ENCODE results near the gene PIK3AP1.

Gene PIK3AP1

DNA sequence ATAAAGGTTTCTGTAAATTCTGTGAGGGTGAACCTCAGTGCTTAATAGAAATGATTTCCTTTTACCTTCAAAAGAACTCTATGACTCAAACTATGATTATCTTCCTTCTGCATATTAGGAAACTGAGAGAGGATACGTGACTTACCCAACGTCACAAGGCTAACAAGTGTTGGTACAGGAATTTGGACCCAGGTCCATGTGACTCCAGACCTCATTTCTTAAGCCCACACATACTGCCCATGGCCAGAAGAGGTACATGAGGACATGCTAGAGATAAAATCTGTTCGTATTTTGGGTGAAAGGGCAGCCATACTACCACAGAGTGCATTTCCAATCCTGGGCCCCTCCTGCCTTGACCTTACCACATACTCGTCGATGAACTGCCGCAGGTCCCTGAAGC is 72.0 kb downstream of the PIK3AP1 start:
- Histone ChIP-seq H3K4me1 (ENCODE audit: insufficient read depth, low read length) (no peaks in the 10 kb centered on the region), H3K9me3 (ENCODE audit: low read length) (no peaks in the 10 kb centered on the region), H3K27ac (ENCODE audit: low read depth, low read length) (no peak overlapping the region), H3K4me3 (ENCODE audit: low read depth in 1 of 2, low read length in 2 of 2) (no peak overlapping the region), H3K36me3 (ENCODE audit: insufficient read depth, low read length) (no peaks in the 10 kb centered on the region), H3K9ac (ENCODE audit: low read length) (no peak overlapping the region), H3K27me3 (ENCODE audit: control insufficient read depth in 1 of 2, insufficient read depth in 2 of 2, low read length in 2 of 2) (no peaks in the 10 kb centered on the region)

DNA sequence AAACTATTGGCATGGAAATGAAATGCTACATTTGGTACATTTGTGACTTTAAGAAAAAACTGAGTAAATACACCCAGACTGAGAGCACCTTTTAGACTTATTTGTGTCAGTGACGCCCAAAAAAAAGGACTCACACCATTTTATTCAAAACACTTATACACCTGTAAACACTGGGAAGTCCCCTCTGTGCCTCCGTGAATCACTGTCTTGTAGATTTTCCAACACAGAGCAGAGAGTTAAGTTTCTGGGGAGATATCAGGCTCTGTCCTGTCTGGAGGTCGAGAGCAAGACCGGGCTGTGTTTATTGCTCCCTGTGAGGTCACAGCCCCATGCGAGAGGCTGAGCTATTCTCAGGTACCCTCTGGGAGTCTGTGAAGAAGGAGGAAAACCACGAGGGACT is 72.8 kb downstream of the PIK3AP1 start:
- Histone ChIP-seq H3K4me3 (ENCODE audit: low read depth in 1 of 2, low read length in 2 of 2) (no peak overlapping the region), H3K9ac (ENCODE audit: low read length) (no peak overlapping the region), H3K27ac (ENCODE audit: low read depth, low read length) (no peak overlapping the region)

DNA sequence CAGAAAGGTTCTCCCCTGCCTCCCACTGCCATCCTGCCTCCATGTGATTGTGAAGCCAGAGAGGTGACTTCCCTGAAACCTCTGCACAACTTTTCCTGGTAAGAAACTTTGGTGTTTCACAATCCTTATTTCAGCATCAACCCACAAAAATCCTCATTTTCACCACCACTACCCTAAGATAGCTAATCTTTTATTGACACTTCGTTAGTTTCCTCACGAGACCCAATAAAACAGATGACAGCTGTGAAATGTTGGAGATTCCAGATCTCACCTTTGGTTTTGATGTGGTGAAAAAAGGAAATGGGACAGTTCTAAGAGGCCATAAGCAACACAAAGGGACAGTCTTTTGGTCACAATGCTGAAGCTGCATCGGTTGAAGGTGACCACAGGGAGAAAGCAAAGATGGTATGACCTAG is 73.6 kb downstream of the PIK3AP1 start:
- H3K4me1 ChIP-seq (ENCODE audit: insufficient read depth, low read length), result no peaks in the 10 kb centered on the region
- no peaks in the 10 kb centered on the region for H3K27me3 ChIP-seq (ENCODE audit: control insufficient read depth in 1 of 2, insufficient read depth in 2 of 2, low read length in 2 of 2)
- H3K27ac ChIP-seq (ENCODE audit: low read depth, low read length), result no peak overlapping the region
- no peaks in the 10 kb centered on the region for H3K36me3 ChIP-seq (ENCODE audit: insufficient read depth, low read length)
- no peak overlapping the region for H3K9ac ChIP-seq (ENCODE audit: low read length)
- H3K9me3 ChIP-seq (ENCODE audit: low read length), result no peaks in the 10 kb centered on the region
- H3K4me3 ChIP-seq (ENCODE audit: low read depth in 1 of 2, low read length in 2 of 2), result no peak overlapping the region

More for the DNA sequence above, 72.8 kb downstream of the PIK3AP1 start:
- H3K27me3 ChIP-seq (ENCODE audit: control insufficient read depth in 1 of 2, insufficient read depth in 2 of 2, low read length in 2 of 2), result no peaks in the 10 kb centered on the region
- H3K36me3 ChIP-seq (ENCODE audit: insufficient read depth, low read length), result no peaks in the 10 kb centered on the region
- H3K4me1 ChIP-seq (ENCODE audit: insufficient read depth, low read length), result no peaks in the 10 kb centered on the region
- H3K9me3 ChIP-seq (ENCODE audit: low read length), result no peaks in the 10 kb centered on the region

DNA sequence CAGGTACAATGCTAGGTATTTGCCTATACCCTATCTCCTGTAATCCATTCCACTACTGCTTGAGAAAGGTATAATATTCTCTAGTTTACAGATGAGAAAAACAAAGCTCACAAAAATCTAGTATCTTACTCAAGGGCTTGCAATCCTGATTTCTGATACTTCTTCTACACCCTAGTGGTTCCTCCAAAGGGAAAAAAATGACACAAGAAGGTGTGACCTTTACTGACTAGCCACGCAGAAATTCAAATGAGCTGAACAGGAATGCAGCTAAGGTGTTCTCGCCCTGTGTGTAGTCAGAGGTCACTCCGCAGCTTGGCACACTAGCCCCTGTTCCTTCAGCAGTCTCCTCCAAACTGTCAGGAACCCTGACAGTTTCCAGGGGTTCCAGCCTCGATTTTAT is 74.0 kb downstream of the PIK3AP1 start:
- Histone ChIP-seq H3K4me1 (ENCODE audit: insufficient read depth, low read length) (no peaks in the 10 kb centered on the region), H3K9ac (ENCODE audit: low read length) (no peak overlapping the region), H3K4me3 (ENCODE audit: low read depth in 1 of 2, low read length in 2 of 2) (no peak overlapping the region), H3K27me3 (ENCODE audit: control insufficient read depth in 1 of 2, insufficient read depth in 2 of 2, low read length in 2 of 2) (no peaks in the 10 kb centered on the region), H3K27ac (ENCODE audit: low read depth, low read length) (no peak overlapping the region), H3K9me3 (ENCODE audit: low read length) (no peaks in the 10 kb centered on the region), H3K36me3 (ENCODE audit: insufficient read depth, low read length) (no peaks in the 10 kb centered on the region)

DNA sequence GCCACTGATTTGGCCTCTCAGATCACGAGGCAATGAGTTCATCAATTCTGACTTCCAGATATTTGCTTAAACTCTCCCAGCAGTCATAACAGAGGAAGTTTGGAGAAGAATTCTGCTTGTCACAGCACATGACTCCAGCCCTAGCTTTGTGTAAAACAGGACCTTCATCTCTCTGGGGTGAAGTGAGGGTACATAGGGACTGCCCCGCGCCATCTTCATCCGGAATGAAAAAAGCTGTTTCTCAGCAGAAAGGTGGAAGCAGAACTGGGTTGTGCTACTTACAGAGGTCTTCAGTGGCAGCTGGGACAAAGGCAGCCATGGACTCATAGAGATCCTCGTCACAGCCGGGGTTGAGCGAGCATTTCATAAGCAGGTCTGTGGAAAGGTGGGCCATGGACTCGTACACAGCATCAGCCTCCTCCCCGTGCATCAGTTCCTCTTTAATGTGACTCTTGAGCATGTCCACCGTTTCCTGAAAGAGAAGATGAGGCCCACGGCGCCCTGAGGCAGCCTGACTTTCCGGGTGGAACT is 75.1 kb downstream of the PIK3AP1 start:
- H3K9ac ChIP-seq (ENCODE audit: low read length), result no peak overlapping the region
- H3K4me3 ChIP-seq (ENCODE audit: low read depth in 1 of 2, low read length in 2 of 2), result no peak overlapping the region
- H3K9me3 ChIP-seq (ENCODE audit: low read length), result no peaks in the 10 kb centered on the region
- H3K36me3 ChIP-seq (ENCODE audit: insufficient read depth, low read length), result no peaks in the 10 kb centered on the region
- no peaks in the 10 kb centered on the region for H3K27me3 ChIP-seq (ENCODE audit: control insufficient read depth in 1 of 2, insufficient read depth in 2 of 2, low read length in 2 of 2)
- H3K4me1 ChIP-seq (ENCODE audit: insufficient read depth, low read length), result no peaks in the 10 kb centered on the region
- H3K27ac ChIP-seq (ENCODE audit: low read depth, low read length), result no peak overlapping the region

DNA sequence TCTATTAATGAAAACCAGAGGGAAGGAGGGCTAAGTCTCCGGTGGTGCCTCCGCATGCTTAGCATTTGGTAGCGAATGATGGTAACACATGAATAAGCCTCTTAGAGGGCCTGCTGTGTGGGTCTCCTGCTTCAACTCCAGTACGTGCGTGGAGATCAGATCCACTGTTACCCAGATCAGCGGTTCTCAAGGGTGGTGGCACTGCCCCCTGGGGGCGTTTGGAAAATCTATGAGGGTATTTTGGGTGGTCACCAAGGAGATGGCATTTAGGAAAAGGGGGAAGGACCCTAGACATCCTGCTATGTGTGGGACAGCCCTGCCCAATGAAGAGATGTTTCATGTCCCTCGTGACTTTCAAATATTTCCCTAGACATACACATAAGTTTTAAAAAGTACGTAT is 76.4 kb downstream of the PIK3AP1 start:
- Histone ChIP-seq H3K27ac (ENCODE audit: low read depth, low read length) (no peak overlapping the region), H3K27me3 (ENCODE audit: control insufficient read depth in 1 of 2, insufficient read depth in 2 of 2, low read length in 2 of 2) (no peaks in the 10 kb centered on the region), H3K4me1 (ENCODE audit: insufficient read depth, low read length) (no peaks in the 10 kb centered on the region), H3K4me3 (ENCODE audit: low read depth in 1 of 2, low read length in 2 of 2) (no peak overlapping the region), H3K9ac (ENCODE audit: low read length) (no peak overlapping the region), H3K36me3 (ENCODE audit: insufficient read depth, low read length) (no peaks in the 10 kb centered on the region), H3K9me3 (ENCODE audit: low read length) (no peaks in the 10 kb centered on the region)

DNA sequence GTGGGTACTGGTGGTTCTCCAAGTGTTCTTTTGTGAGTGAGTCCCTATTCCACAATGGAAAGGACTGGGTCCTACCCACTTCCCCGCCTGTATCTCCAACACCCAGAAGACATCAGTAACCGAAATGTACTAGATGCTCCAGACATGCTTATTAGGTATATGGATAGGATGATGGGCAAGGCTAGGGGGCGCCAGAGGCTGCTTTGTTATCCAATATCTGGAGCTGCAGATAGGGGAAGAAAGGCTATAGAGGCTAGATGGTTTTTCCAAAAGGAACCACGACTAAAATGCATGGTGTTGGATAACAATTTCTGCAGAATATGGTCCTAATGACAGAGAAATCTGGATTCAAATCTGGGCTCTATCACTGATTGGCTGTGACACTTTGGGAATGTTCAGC is 77.3 kb downstream of the PIK3AP1 start:
- H3K4me3 ChIP-seq (ENCODE audit: low read depth in 1 of 2, low read length in 2 of 2), result no peak overlapping the region
- H3K4me1 ChIP-seq (ENCODE audit: insufficient read depth, low read length), result no peaks in the 10 kb centered on the region
- H3K9ac ChIP-seq (ENCODE audit: low read length), result no peak overlapping the region
- no peak overlapping the region for H3K27ac ChIP-seq (ENCODE audit: low read depth, low read length)
- H3K9me3 ChIP-seq (ENCODE audit: low read length), result no peaks in the 10 kb centered on the region
- no peaks in the 10 kb centered on the region for H3K36me3 ChIP-seq (ENCODE audit: insufficient read depth, low read length)
- H3K27me3 ChIP-seq (ENCODE audit: control insufficient read depth in 1 of 2, insufficient read depth in 2 of 2, low read length in 2 of 2), result no peaks in the 10 kb centered on the region

DNA sequence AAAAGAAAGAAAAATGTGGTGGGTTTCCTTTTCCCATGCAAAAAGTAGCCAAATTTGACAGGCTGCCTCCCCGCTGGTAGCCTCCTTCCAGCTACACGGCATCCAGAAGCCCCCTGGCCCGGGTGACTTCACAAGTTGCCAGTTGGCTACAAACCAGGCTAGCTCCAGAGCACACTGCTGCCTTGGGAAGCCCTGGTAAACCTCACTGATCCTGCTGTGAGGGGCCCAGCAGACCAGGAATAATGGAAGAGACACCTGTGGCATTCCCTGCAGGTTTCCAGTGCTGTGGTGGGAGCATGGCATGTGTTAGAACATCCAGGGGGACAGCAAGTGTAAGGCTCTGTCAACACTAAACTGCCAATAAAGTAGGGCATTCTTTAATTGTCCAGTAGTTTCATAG is 77.8 kb downstream of the PIK3AP1 start:
- Histone ChIP-seq H3K27ac (ENCODE audit: low read depth, low read length) (no peak overlapping the region), H3K27me3 (ENCODE audit: control insufficient read depth in 1 of 2, insufficient read depth in 2 of 2, low read length in 2 of 2) (no peaks in the 10 kb centered on the region), H3K9me3 (ENCODE audit: low read length) (no peaks in the 10 kb centered on the region), H3K4me3 (ENCODE audit: low read depth in 1 of 2, low read length in 2 of 2) (no peak overlapping the region), H3K36me3 (ENCODE audit: insufficient read depth, low read length) (no peaks in the 10 kb centered on the region), H3K9ac (ENCODE audit: low read length) (no peak overlapping the region), H3K4me1 (ENCODE audit: insufficient read depth, low read length) (no peaks in the 10 kb centered on the region)

DNA sequence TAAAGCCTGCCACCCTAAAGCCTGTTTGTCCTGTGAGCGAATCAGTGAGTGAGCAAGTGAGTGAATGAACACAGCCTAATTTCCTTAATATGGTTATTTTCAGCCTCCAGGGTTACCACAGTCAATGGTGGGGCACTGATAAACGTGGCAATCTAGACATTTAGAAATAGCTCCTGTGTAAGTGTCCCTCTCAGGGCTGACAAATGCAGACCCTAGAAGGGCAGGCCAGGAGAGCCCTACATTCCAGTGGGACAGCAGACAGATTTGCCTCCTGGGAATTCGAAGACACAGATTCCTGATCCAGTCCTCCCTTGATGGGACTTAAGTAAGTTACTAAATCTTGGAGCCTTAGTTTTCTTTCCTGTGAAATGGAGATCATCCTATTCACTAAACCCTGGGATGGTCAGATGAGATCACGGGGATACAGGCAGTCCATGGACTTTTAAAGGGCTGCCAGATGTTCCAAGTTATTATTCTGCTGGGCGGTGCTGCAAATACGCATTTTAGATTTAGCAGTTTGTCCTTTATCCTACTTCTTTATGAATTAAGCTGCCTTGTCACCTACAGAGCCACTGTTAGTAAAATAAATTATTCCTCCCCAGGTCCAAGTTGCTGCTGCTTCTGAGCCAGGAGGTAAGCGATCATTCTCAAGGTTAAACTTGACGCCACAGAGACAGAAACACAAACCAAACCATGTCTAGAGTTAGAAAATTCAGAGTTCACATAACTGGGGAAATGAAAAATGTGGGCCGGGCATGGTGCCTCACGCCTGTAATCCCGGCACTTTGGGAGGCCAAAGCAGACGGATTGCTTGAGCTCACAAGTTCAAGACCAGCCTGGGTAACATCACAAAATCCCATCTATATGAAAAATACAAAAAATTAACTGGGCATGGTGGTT is 78.7 kb downstream of the PIK3AP1 start:
- no peak overlapping the region for H3K4me3 ChIP-seq (ENCODE audit: low read depth in 1 of 2, low read length in 2 of 2)
- H3K4me1 ChIP-seq (ENCODE audit: insufficient read depth, low read length), result no peaks in the 10 kb centered on the region
- H3K27me3 ChIP-seq (ENCODE audit: control insufficient read depth in 1 of 2, insufficient read depth in 2 of 2, low read length in 2 of 2), result no peaks in the 10 kb centered on the region
- H3K9ac ChIP-seq (ENCODE audit: low read length), result no peak overlapping the region
- no peak overlapping the region for H3K27ac ChIP-seq (ENCODE audit: low read depth, low read length)
- no peaks in the 10 kb centered on the region for H3K36me3 ChIP-seq (ENCODE audit: insufficient read depth, low read length)
- no peaks in the 10 kb centered on the region for H3K9me3 ChIP-seq (ENCODE audit: low read length)

DNA sequence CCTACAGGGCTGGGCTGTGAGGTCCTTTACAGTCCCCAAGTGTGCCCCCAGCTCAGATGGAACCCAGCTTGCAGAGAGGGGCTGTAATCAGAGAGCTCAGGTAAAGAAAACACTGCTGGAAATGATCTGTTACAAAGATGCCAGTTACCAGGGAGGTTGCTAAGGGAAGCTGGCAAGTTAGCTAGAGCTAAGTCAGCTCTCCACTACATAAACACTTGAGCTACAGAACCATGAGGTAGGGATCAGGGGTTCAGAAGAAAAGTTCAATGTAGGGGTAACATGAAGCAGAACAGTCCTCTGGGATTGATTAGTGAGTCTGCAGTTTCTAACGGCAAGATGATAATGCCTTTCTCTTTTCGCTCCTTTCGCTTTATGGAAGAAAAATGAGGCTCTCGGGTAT is 80.4 kb downstream of the PIK3AP1 start:
- Histone ChIP-seq H3K4me1 (ENCODE audit: insufficient read depth, low read length) (no peaks in the 10 kb centered on the region), H3K27me3 (ENCODE audit: control insufficient read depth in 1 of 2, insufficient read depth in 2 of 2, low read length in 2 of 2) (no peaks in the 10 kb centered on the region), H3K4me3 (ENCODE audit: low read depth in 1 of 2, low read length in 2 of 2) (no peak overlapping the region), H3K36me3 (ENCODE audit: insufficient read depth, low read length) (no peaks in the 10 kb centered on the region), H3K27ac (ENCODE audit: low read depth, low read length) (no peak overlapping the region), H3K9ac (ENCODE audit: low read length) (no peak overlapping the region), H3K9me3 (ENCODE audit: low read length) (no peaks in the 10 kb centered on the region)

DNA sequence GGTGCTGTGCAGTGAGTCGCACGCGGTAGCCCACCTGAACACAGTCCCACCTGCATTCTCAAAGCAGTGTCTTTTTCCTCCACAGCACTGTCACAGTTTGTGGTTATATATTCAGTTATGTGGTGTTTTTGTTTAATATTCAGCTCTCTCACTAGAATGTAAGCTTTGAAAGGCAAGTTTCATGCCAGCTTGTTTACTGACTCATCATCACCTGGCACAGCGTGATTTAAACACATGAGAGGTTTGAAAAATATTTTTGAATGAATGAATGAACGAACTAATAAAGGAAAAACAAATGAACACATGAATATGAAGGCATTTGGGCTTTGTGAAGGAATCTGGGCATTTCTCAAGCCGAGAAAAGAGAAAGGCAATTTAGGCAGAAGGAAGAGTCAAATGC is 81.6 kb downstream of the PIK3AP1 start:
- Histone ChIP-seq H3K36me3 (ENCODE audit: insufficient read depth, low read length) (no peaks in the 10 kb centered on the region), H3K27ac (ENCODE audit: low read depth, low read length) (no peak overlapping the region), H3K9ac (ENCODE audit: low read length) (no peak overlapping the region), H3K4me3 (ENCODE audit: low read depth in 1 of 2, low read length in 2 of 2) (no peak overlapping the region), H3K4me1 (ENCODE audit: insufficient read depth, low read length) (no peaks in the 10 kb centered on the region), H3K27me3 (ENCODE audit: control insufficient read depth in 1 of 2, insufficient read depth in 2 of 2, low read length in 2 of 2) (no peaks in the 10 kb centered on the region), H3K9me3 (ENCODE audit: low read length) (no peaks in the 10 kb centered on the region)

DNA sequence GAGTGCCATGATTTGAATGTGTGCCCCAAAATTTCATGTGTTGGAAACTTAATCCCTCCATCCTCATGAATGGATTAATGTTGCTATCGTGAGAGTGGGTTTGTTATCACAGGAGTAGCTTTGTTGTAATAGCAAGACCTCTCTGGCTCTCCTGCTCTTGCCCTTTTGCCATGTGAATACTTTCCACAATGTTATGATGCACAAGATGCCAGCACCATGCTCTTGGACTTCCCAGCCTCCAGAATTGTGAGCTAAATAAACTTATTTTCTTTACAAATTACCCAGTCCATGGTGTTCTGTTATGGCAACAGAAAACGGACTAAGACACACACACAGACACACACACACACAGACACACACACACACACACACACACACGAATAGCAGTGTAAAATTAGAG is 82.2 kb downstream of the PIK3AP1 start:
- no peak overlapping the region for H3K27ac ChIP-seq (ENCODE audit: low read depth, low read length)
- no peaks in the 10 kb centered on the region for H3K36me3 ChIP-seq (ENCODE audit: insufficient read depth, low read length)
- H3K27me3 ChIP-seq (ENCODE audit: control insufficient read depth in 1 of 2, insufficient read depth in 2 of 2, low read length in 2 of 2), result no peaks in the 10 kb centered on the region
- no peak overlapping the region for H3K4me3 ChIP-seq (ENCODE audit: low read depth in 1 of 2, low read length in 2 of 2)
- H3K4me1 ChIP-seq (ENCODE audit: insufficient read depth, low read length), result no peaks in the 10 kb centered on the region
- H3K9ac ChIP-seq (ENCODE audit: low read length), result no peak overlapping the region
- H3K9me3 ChIP-seq (ENCODE audit: low read length), result no peaks in the 10 kb centered on the region
